Tibial artery (tissue), 4 donors: ENCODE results near the gene MX1.
"Not testable (repeated sequence)": the region's sequence is repeated elsewhere in the genome, so short reads cannot be mapped to it uniquely, and the experiment has no call there.

Experiments
- DNase-seq, 2 donors: peaks; one replicate each; pipeline ENCODE4 v3.0.0-alpha.2; 2019
- H3K27ac ChIP-seq, 2 donors: fragments of 200-600 bp; sonication (generic) in 1 of 2; 1 replicate in 1 of 2; 2 replicates in 1 of 2; pipeline ENCODE4 v1.5.1; 2018 to 2019; ENCODE audit warnings: mild to moderate bottlenecking in 1 of 2
- H3K27me3 ChIP-seq, 2 donors: fragments of 200-600 bp; sonication (generic) in 1 of 2; one replicate each; pipeline versions ENCODE4 v1.5.1 to v1.6.0; 2016 to 2019
- H3K36me3 ChIP-seq, 3 donors: fragments of 200-600 bp; sonication (generic) in 2 of 3; one replicate each; pipeline ENCODE4 v1.5.1; 2016 to 2019; ENCODE audit warnings: mild to moderate bottlenecking in 2 of 3
- H3K4me1 ChIP-seq, 4 donors: fragments of 200-600 bp; sonication (generic) in 2 of 4; 1 replicate in 3 of 4; 2 replicates in 1 of 4; pipeline ENCODE4 v1.5.1; 2016 to 2019
- H3K4me3 ChIP-seq, 2 donors: fragments of 200-600 bp; sonication (generic) in 1 of 2; 1 replicate in 1 of 2; 2 replicates in 1 of 2; pipeline ENCODE4 v1.5.1; 2018 to 2019; ENCODE audit warnings: mild to moderate bottlenecking in 2 of 2
- H3K9me3 ChIP-seq, 3 donors: fragments of 200-600 bp; sonication (generic) in 1 of 3; one replicate each; pipeline ENCODE4 v1.5.1; 2016 to 2019
- CTCF ChIP-seq, 2 experiments: fragments of 200-600 bp in 1 of 2; fragments of 450-650 bp in 1 of 2; IDR thresholded peaks; one replicate each; pipeline ENCODE4 v1.5.1; 2017 to 2019; ENCODE audit warnings: antibody characterized with exemption in 2 of 2, mild to moderate bottlenecking in 1 of 2, moderate library complexity in 1 of 2
- intact Hi-C: fragments of 100-400 bp; cut with DNase I; formaldehyde crosslinking; loops from one replicate; pipeline ENCODE4 v1.15.0; 2023; ENCODE audit warnings: low total_unique reads

The MX1 gene

GRCh38 chr21:41407541-41408460 is 18.2 kb upstream of the MX1 start:
- intact Hi-C loops = no loop called here
- Histone ChIP-seq H3K4me1 (no peaks in the 10 kb centered on the region), H3K4me3 (no peak overlapping the region), H3K9me3 (peaks cover 0 to 7% (median 0%) of the 10 kb centered on the region in 3 donors), H3K27me3 (no peaks in the 10 kb centered on the region), H3K36me3 (peaks cover 5 to 23% (median 18%) of the 10 kb centered on the region in 3 donors), H3K27ac (no peak overlapping the region)
- peak in 1 of 2 donors; percentile 23 for DNase-seq
- no peak for TF ChIP-seq CTCF (IDR thresholded peaks at IDR 0.05)

DNA sequence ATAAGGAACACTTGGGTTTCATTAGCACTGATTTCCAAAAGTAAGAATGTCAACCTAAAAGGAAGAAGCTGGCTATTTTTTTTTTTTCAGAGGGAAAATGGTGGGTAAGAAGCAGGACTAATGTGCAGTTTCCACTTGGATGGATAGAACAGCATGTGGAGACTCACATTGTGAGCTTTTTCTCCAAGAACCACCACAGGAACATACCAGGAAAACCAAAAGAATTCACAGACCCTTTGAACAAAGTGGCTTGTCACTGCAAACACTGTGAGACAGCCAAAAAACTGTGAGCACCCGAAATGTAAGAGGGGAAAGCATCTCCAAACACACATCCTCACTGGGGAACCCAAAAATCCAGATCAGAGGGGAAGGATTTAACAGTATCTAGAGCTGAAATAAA is 15.7 kb upstream of the MX1 start:
- H3K27ac ChIP-seq = no peak overlapping the region
- H3K27me3 ChIP-seq = no peaks in the 10 kb centered on the region
- H3K9me3 ChIP-seq = peaks cover 0 to 7% (median 0%) of the 10 kb centered on the region in 3 donors
- no peak for TF ChIP-seq CTCF (IDR thresholded peaks at IDR 0.05)
- H3K4me3 ChIP-seq = no peak overlapping the region
- H3K4me1 ChIP-seq = no peaks in the 10 kb centered on the region
- no peak for DNase-seq
- peaks cover 5 to 23% (median 18%) of the 10 kb centered on the region in 3 donors for H3K36me3 ChIP-seq
- intact Hi-C loops = no loop called here

GRCh38 chr21:41410767-41411448 is 15.1 kb upstream of the MX1 start:
- H3K36me3 ChIP-seq = peaks cover 5 to 23% (median 18%) of the 10 kb centered on the region in 3 donors
- intact Hi-C loops = no loop called here
- H3K27ac ChIP-seq = no peak overlapping the region
- peak in 1 of 2 donors; percentile 41 for DNase-seq
- no peaks in the 10 kb centered on the region for H3K4me1 ChIP-seq
- peaks cover 0 to 7% (median 0%) of the 10 kb centered on the region in 3 donors for H3K9me3 ChIP-seq
- no peak overlapping the region for H3K4me3 ChIP-seq
- H3K27me3 ChIP-seq = no peaks in the 10 kb centered on the region
- no peak for TF ChIP-seq CTCF (IDR thresholded peaks at IDR 0.05)

GRCh38 chr21:41411449-41412089 is 14.5 kb upstream of the MX1 start:
- Histone ChIP-seq H3K4me3 (no peak overlapping the region), H3K9me3 (peaks cover 0 to 7% (median 0%) of the 10 kb centered on the region in 3 donors), H3K27me3 (no peaks in the 10 kb centered on the region), H3K36me3 (peaks cover 5 to 23% (median 18%) of the 10 kb centered on the region in 3 donors), H3K4me1 (no peaks in the 10 kb centered on the region), H3K27ac (no peak overlapping the region)
- TF ChIP-seq CTCF (IDR thresholded peaks at IDR 0.05) = no peak
- DNase-seq = peak in 1 of 2 donors; percentile 63
- intact Hi-C loops = no loop called here

GRCh38 chr21:41417505-41417904 is 8.5 kb upstream of the MX1 start:
- intact Hi-C loops, DNase-seq, H3K27ac ChIP-seq, H3K4me3 ChIP-seq, H3K27me3 ChIP-seq, H3K9me3 ChIP-seq, H3K4me1 ChIP-seq, H3K36me3 ChIP-seq: not testable (repeated sequence)
